Fibroblast of skin of abdomen (primary cell): ENCODE measurements around the gene MED7.

ENCODE experiments used
- DNase-seq: peaks from one replicate; pipeline ENCODE4 v3.0.0-alpha.2; 2013

Gene MED7

GRCh38 chr5:157162919-157163510 is 20.4 kb upstream of the MED7 start:
- DNase-seq: no peak

GRCh38 chr5:157161996-157162395 is 19.3 kb upstream of the MED7 start:
- no peak for DNase-seq

- no peak for DNase-seq
Measured at GRCh38 chr5:157160001-157160400, 17.3 kb upstream of the MED7 start.

- DNase-seq: no peak
Measured at GRCh38 chr5:157159209-157159751, 16.6 kb upstream of the MED7 start.

- no peak for DNase-seq
Measured at GRCh38 chr5:157157293-157157891, 14.7 kb upstream of the MED7 start.

- no peak for DNase-seq
Measured at GRCh38 chr5:157155297-157155696, 12.6 kb upstream of the MED7 start.

GRCh38 chr5:157150995-157151394 is 8.3 kb upstream of the MED7 start:
- DNase-seq: no peak

GRCh38 chr5:157148734-157149615 is 6.3 kb upstream of the MED7 start:
- peak; percentile 66 for DNase-seq

GRCh38 chr5:157143127-157143971 is 684 bp upstream of the MED7 start:
- peak; percentile 32 for DNase-seq

GRCh38 chr5:157137691-157138090 is 5.0 kb downstream of the MED7 start:
- peak; percentile 2 for DNase-seq

- no peak for DNase-seq
Measured at GRCh38 chr5:157132281-157132612, 10.4 kb downstream of the MED7 start.

GRCh38 chr5:157130925-157131324 is 11.7 kb downstream of the MED7 start:
- DNase-seq: no peak

- no peak for DNase-seq
Measured at GRCh38 chr5:157121709-157122108, 21.0 kb downstream of the MED7 start.

- DNase-seq: no peak
Measured at GRCh38 chr5:157120102-157120501, 22.6 kb downstream of the MED7 start.

GRCh38 chr5:157116483-157116954 is 26.1 kb downstream of the MED7 start:
- DNase-seq: no peak

- no peak for DNase-seq
Measured at GRCh38 chr5:157115502-157115901, 27.2 kb downstream of the MED7 start.

GRCh38 chr5:157115012-157115411 is 27.7 kb downstream of the MED7 start:
- DNase-seq: no peak

GRCh38 chr5:157113002-157113401 is 29.7 kb downstream of the MED7 start:
- no peak for DNase-seq

- no peak for DNase-seq
Measured at GRCh38 chr5:157109744-157110143, 32.9 kb downstream of the MED7 start.

- DNase-seq: no peak
Measured at GRCh38 chr5:157108976-157109375, 33.7 kb downstream of the MED7 start, which contains the start of gene HAVCR2. Gene HAVCR2, minus strand, starts transcription at chr5:157109044. Its CDS starts 61 bp downstream, at chr5:157108983.

GRCh38 chr5:157107508-157107907 is 35.2 kb downstream of the MED7 start:
- peak; percentile 41 for DNase-seq
